ENCODE data around the gene PTPRQ. TPM values are rescaled to one million over a fixed set of nuclear protein-coding genes. Genes with fewer than 3 reads are reported as not detected.

The PTPRQ gene
- total RNA-seq, 4 donors from 2014 or later, result 0.47 to 47.3 (median 8.5) TPM

GRCh38 chr12:80697270-80697887 is 253.3 kb downstream of the PTPRQ start:
- DNase-seq (ENCODE audit: low spot score) (no peak), ATAC-seq (ENCODE audit: low FRiP score) (no peak)
- TF ChIP-seq CTCF (IDR thresholded peaks at IDR 0.05), result no peak

- ATAC-seq (ENCODE audit: low FRiP score) (no peak), DNase-seq (ENCODE audit: low spot score) (no peak)
- TF ChIP-seq CTCF (IDR thresholded peaks at IDR 0.05), result no peak
Observed at GRCh38 chr12:80698256-80698655, 254.2 kb downstream of the PTPRQ start.

- ATAC-seq (ENCODE audit: low FRiP score) (no peak), DNase-seq (ENCODE audit: low spot score) (no peak)
- TF ChIP-seq CTCF (IDR thresholded peaks at IDR 0.05), result no peak
Observed at GRCh38 chr12:80698847-80699542, 255.0 kb downstream of the PTPRQ start.

- TF ChIP-seq CTCF (IDR thresholded peaks at IDR 0.05), result no peak
- no peak for ATAC-seq (ENCODE audit: low FRiP score)
- no peak for DNase-seq (ENCODE audit: low spot score)
Observed at GRCh38 chr12:80700327-80700726, 256.3 kb downstream of the PTPRQ start.

GRCh38 chr12:80701388-80701787 is 257.4 kb downstream of the PTPRQ start:
- no peak for TF ChIP-seq CTCF (IDR thresholded peaks at IDR 0.05)
- DNase-seq (ENCODE audit: low spot score), result no peak
- no peak for ATAC-seq (ENCODE audit: low FRiP score)

- ATAC-seq (ENCODE audit: low FRiP score) (peak; percentile 86), DNase-seq (ENCODE audit: low spot score) (no peak)
- TF ChIP-seq CTCF (IDR thresholded peaks at IDR 0.05), result no peak
Observed at GRCh38 chr12:80702889-80703805, 259.1 kb downstream of the PTPRQ start.
